ENCODE results near the gene ITGB5.

DNA sequence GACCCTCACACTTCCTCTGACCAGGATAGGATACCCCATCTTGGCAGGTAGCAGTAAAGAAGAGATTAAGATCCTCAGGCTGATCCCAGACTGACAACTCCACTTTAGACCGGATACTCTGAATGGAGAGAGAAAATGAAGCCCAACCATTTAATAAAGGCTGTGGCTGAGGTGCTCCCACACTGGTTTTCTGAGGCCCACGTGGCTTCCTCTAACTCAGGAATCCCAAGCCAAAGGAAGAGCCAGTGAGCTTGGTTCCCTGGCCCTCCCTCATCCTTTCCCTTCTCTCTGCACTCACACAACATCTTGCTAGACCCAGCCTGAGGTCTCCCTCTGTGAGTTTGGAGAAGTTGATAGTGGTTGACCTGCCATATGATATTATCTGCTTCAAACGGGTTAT, 78.1 kb downstream of the ITGB5 start:
- TF ChIP-seq, protein P1, sequence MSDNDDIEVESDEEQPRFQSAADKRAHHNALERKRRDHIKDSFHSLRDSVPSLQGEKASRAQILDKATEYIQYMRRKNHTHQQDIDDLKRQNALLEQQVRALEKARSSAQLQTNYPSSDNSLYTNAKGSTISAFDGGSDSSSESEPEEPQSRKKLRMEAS (IDR thresholded peaks at IDR 0.05): no peak
- TF ChIP-seq YY1 (IDR thresholded peaks at IDR 0.05; ENCODE audit: low read depth): no peak
- TF ChIP-seq CEBPB (IDR thresholded peaks at IDR 0.05): no peak
- no peak for TF ChIP-seq CREB1 (IDR thresholded peaks at IDR 0.05; ENCODE audit: low read depth)
- no peak for TF ChIP-seq RAD21 (IDR thresholded peaks at IDR 0.05; ENCODE audit: low read depth)
- TF ChIP-seq, protein P2, sequence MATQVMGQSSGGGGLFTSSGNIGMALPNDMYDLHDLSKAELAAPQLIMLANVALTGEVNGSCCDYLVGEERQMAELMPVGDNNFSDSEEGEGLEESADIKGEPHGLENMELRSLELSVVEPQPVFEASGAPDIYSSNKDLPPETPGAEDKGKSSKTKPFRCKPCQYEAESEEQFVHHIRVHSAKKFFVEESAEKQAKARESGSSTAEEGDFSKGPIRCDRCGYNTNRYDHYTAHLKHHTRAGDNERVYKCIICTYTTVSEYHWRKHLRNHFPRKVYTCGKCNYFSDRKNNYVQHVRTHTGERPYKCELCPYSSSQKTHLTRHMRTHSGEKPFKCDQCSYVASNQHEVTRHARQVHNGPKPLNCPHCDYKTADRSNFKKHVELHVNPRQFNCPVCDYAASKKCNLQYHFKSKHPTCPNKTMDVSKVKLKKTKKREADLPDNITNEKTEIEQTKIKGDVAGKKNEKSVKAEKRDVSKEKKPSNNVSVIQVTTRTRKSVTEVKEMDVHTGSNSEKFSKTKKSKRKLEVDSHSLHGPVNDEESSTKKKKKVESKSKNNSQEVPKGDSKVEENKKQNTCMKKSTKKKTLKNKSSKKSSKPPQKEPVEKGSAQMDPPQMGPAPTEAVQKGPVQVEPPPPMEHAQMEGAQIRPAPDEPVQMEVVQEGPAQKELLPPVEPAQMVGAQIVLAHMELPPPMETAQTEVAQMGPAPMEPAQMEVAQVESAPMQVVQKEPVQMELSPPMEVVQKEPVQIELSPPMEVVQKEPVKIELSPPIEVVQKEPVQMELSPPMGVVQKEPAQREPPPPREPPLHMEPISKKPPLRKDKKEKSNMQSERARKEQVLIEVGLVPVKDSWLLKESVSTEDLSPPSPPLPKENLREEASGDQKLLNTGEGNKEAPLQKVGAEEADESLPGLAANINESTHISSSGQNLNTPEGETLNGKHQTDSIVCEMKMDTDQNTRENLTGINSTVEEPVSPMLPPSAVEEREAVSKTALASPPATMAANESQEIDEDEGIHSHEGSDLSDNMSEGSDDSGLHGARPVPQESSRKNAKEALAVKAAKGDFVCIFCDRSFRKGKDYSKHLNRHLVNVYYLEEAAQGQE (IDR thresholded peaks at IDR 0.05; ENCODE audit: low read depth): no peak
- TF ChIP-seq EP300 (IDR thresholded peaks at IDR 0.05; ENCODE audit: borderline replicate concordance): no peak
- TF ChIP-seq EGR1 (IDR thresholded peaks at IDR 0.05): no peak
- no peak for TF ChIP-seq NFIC (IDR thresholded peaks at IDR 0.05)
- TF ChIP-seq ZBTB7A (IDR thresholded peaks at IDR 0.05; ENCODE audit: low read depth): no peak
- TF ChIP-seq TEAD4 (IDR thresholded peaks at IDR 0.05): no peak
- no peak for TF ChIP-seq TAF1 (IDR thresholded peaks at IDR 0.05; ENCODE audit: low read depth)

All from Ishikawa (cell line).